CD4-positive, CD25-positive, alpha-beta regulatory T cell (primary cell): Measurements from ENCODE around the gene AEN. TPM values are rescaled to one million over a fixed set of nuclear protein-coding genes. Genes with fewer than 3 reads are reported as not detected.
"Not testable (repeated sequence)": the region's sequence is repeated elsewhere in the genome, so short reads cannot be mapped to it uniquely, and the experiment has no call there.

Experiments
- ATAC-seq, 2 donors: fragments of 150-1000 bp; cut with Tn5 transposase; one replicate each; pipeline ENCODE4 v1.10.0; 2021; ENCODE audit warnings: low read depth in 2 of 2, moderate number of reproducible peaks in 2 of 2, moderate library complexity in 1 of 2
- DNase-seq, 3 donors: peaks; one replicate each; pipeline versions ENCODE4 v3.0.0 to v3.0.0-alpha.2; 2012 to 2022; ENCODE audit warnings: mixed read lengths in 1 of 3
- H3K27ac ChIP-seq: one replicate; pipeline ENCODE4 v1.7.0; 2013; ENCODE audit warnings: mild to moderate bottlenecking, low read length; ENCODE audit not compliant: insufficient read depth, poor library complexity, severe bottlenecking
- H3K27me3 ChIP-seq: one replicate; pipeline ENCODE4 v1.7.0; 2013; ENCODE audit warnings: low read length; ENCODE audit not compliant: control insufficient read depth, insufficient read depth
- H3K36me3 ChIP-seq: one replicate; pipeline ENCODE4 v1.7.0; 2013; ENCODE audit warnings: mild to moderate bottlenecking, low read length, moderate library complexity; ENCODE audit not compliant: control insufficient read depth, insufficient read depth
- H3K4me1 ChIP-seq: 2 replicates; pipeline ENCODE4 v1.7.0; 2013; ENCODE audit warnings: mild to moderate bottlenecking, low read length; ENCODE audit not compliant: insufficient read depth, control insufficient read depth, poor library complexity, severe bottlenecking
- H3K4me3 ChIP-seq: one replicate; pipeline ENCODE4 v1.7.0; 2013; ENCODE audit warnings: low read depth, mild to moderate bottlenecking, low read length, moderate library complexity
- H3K9me3 ChIP-seq, 2 experiments: 1 replicate in 1 of 2; 2 replicates in 1 of 2; pipeline ENCODE4 v1.7.0; 2013; ENCODE audit warnings: low read length in 2 of 2, mild to moderate bottlenecking in 1 of 2, moderate library complexity in 1 of 2; ENCODE audit not compliant: control insufficient read depth in 2 of 2
- H3K27ac Mint-ChIP-seq, 3 donors: one replicate each; pipeline ENCODE4 v1.8.0; 2020 to 2022; ENCODE audit warnings: mild to moderate bottlenecking in 3 of 3, mixed read lengths in 3 of 3, moderate library complexity in 2 of 3
- H3K27me3 Mint-ChIP-seq: one replicate; pipeline ENCODE4 v1.8.0; 2022; ENCODE audit warnings: mild to moderate bottlenecking, mixed read lengths
- H3K36me3 Mint-ChIP-seq: one replicate; pipeline ENCODE4 v1.8.0; 2020; ENCODE audit warnings: mixed read lengths
- H3K4me1 Mint-ChIP-seq, 4 donors: one replicate each; pipeline ENCODE4 v1.8.0; 2020 to 2022; ENCODE audit warnings: mixed read lengths in 4 of 4, mild to moderate bottlenecking in 1 of 4
- H3K4me3 Mint-ChIP-seq, 4 donors: one replicate each; pipeline ENCODE4 v1.8.0; 2020 to 2022; ENCODE audit warnings: mild to moderate bottlenecking in 4 of 4, mixed read lengths in 4 of 4, moderate library complexity in 3 of 4
- H3K9me3 Mint-ChIP-seq, 7 donors: one replicate each; pipeline ENCODE4 v1.8.0; 2020 to 2022; ENCODE audit warnings: mixed read lengths in 7 of 7, mild to moderate bottlenecking in 3 of 7, moderate library complexity in 2 of 7
- polyA plus RNA-seq, 4 donors: library from polyadenylated mRNA; unstranded; fragments of 300-500 nt; fragmentation: Illumina TruSeq; gene quantifications; one replicate each; pipeline ENCODE4 v1.2.3, GENCODE V29; 2021
- total RNA-seq: library from RNA; stranded (reverse); gene quantifications from one replicate; pipeline ENCODE4 v1.2.3, GENCODE V29; 2022

Gene AEN
- total and polyA plus RNA-seq, 5 donors from 2014 or later, result 28.7 to 52.4 (median 36.1) TPM

GRCh38 chr15:88636654-88637053, 15.5 kb downstream of the AEN start:
- peak overlapping the region; percentile 90 to 92 (median 91) for H3K4me3 Mint-ChIP-seq
- H3K27me3 Mint-ChIP-seq, result peaks cover 5% of the 10 kb centered on the region
- Histone ChIP-seq H3K4me3 (peak overlapping the region; percentile 83), H3K9me3 (no peaks in the 10 kb centered on the region), H3K36me3 (peaks cover 12% of the 10 kb centered on the region), H3K27me3 (no peaks in the 10 kb centered on the region), H3K4me1 (peaks cover 89% of the 10 kb centered on the region), H3K27ac (peak overlapping the region; percentile 100)
- H3K36me3 Mint-ChIP-seq, result peaks cover 42% of the 10 kb centered on the region
- no peak for ATAC-seq
- peaks cover 32 to 91% (median 55%) of the 10 kb centered on the region in 4 donors for H3K4me1 Mint-ChIP-seq
- peaks cover 0 to 2% (median 0%) of the 10 kb centered on the region in 7 donors for H3K9me3 Mint-ChIP-seq
- peak overlapping the region; percentile 99 to 100 (median 99) for H3K27ac Mint-ChIP-seq
- DNase-seq, result no peak

- DNase-seq (no peak), ATAC-seq (no peak)
- Mint-ChIP-seq H3K9me3 (peaks cover 0 to 2% (median 0%) of the 10 kb centered on the region in 7 donors), H3K4me3 (peak overlapping the region; percentile 90 to 92 (median 91)), H3K36me3 (peaks cover 41% of the 10 kb centered on the region), H3K27ac (peak overlapping the region; percentile 99 to 100 (median 99)), H3K4me1 (peaks cover 32 to 90% (median 61%) of the 10 kb centered on the region in 4 donors), H3K27me3 (peaks cover 5% of the 10 kb centered on the region)
- H3K4me1 ChIP-seq, result peaks cover 90% of the 10 kb centered on the region
- H3K9me3 ChIP-seq, result no peaks in the 10 kb centered on the region
- H3K27ac ChIP-seq, result peak overlapping the region; percentile 100
- H3K36me3 ChIP-seq, result peaks cover 12% of the 10 kb centered on the region
- no peaks in the 10 kb centered on the region for H3K27me3 ChIP-seq
- H3K4me3 ChIP-seq, result peak overlapping the region; percentile 83
These were observed 16.3 kb downstream of the AEN start for GRCh38 chr15:88637436-88637835.

GRCh38 chr15:88637841-88638625, 16.9 kb downstream of the AEN start:
- Mint-ChIP-seq H3K9me3 (peaks cover 0 to 2% (median 0%) of the 10 kb centered on the region in 7 donors), H3K27ac (peak overlapping the region; percentile 99 to 100 (median 99)), H3K4me1 (peaks cover 32 to 89% (median 59%) of the 10 kb centered on the region in 4 donors), H3K27me3 (peaks cover 5% of the 10 kb centered on the region), H3K4me3 (peak overlapping the region; percentile 90 to 92 (median 91)), H3K36me3 (peaks cover 37% of the 10 kb centered on the region)
- peaks cover 96% of the 10 kb centered on the region for H3K4me1 ChIP-seq
- no peaks in the 10 kb centered on the region for H3K27me3 ChIP-seq
- no peak for ATAC-seq
- no peak for DNase-seq
- H3K27ac ChIP-seq, result peak overlapping the region; percentile 100
- peaks cover 17% of the 10 kb centered on the region for H3K36me3 ChIP-seq
- peak overlapping the region; percentile 83 for H3K4me3 ChIP-seq
- H3K9me3 ChIP-seq, result no peaks in the 10 kb centered on the region

- H3K27me3 Mint-ChIP-seq, result peaks cover 5% of the 10 kb centered on the region
- ATAC-seq, result peak; percentile 85 to 86
- Histone ChIP-seq H3K27ac (peak within 1 kb of the TSS; percentile 100), H3K4me1 (peaks cover 97% of the 10 kb centered on the region), H3K4me3 (peak within 1 kb of the TSS; percentile 90), H3K27me3 (no peaks in the 10 kb centered on the region), H3K9me3 (no peaks in the 10 kb centered on the region), H3K36me3 (peaks cover 21% of the 10 kb centered on the region)
- peak within 1 kb of the TSS; percentile 90 to 92 (median 91) for H3K4me3 Mint-ChIP-seq
- H3K36me3 Mint-ChIP-seq, result peaks cover 39% of the 10 kb centered on the region
- peak within 1 kb of the TSS; percentile 99 to 100 (median 99) for H3K27ac Mint-ChIP-seq
- peak; percentile 98 to 99 (median 98) for DNase-seq
- peaks cover 30 to 88% (median 55%) of the 10 kb centered on the region in 4 donors for H3K4me1 Mint-ChIP-seq
- H3K9me3 Mint-ChIP-seq, result peaks cover 0 to 2% (median 0%) of the 10 kb centered on the region in 7 donors
These were observed 17.7 kb downstream of the AEN start, which contains the start of gene ISG20 for GRCh38 chr15:88638626-88639372. Gene ISG20 (plus strand): TSS chr15:88639016. CDS start chr15:88639367, 351 bp downstream.

- peaks cover 48% of the 10 kb centered on the region for H3K36me3 ChIP-seq
- peak overlapping the region; percentile 100 for H3K27ac ChIP-seq
- Mint-ChIP-seq H3K36me3 (peaks cover 48% of the 10 kb centered on the region), H3K9me3 (peaks cover 0 to under 1% (median 0%) of the 10 kb centered on the region in 7 donors), H3K4me3 (peak overlapping the region; percentile 66 to 78 (median 70)), H3K27ac (peak overlapping the region; percentile 51 to 99 (median 86)), H3K27me3 (no peaks in the 10 kb centered on the region), H3K4me1 (peaks cover 18 to 90% (median 59%) of the 10 kb centered on the region in 4 donors)
- no peak for DNase-seq
- no peaks in the 10 kb centered on the region for H3K9me3 ChIP-seq
- H3K27me3 ChIP-seq, result no peaks in the 10 kb centered on the region
- H3K4me1 ChIP-seq, result peaks cover 91% of the 10 kb centered on the region
- no peak for ATAC-seq
- peak overlapping the region; percentile 50 for H3K4me3 ChIP-seq
These were observed 20.9 kb downstream of the AEN start for GRCh38 chr15:88641959-88642452.

GRCh38 chr15:88642514-88642913, 21.4 kb downstream of the AEN start:
- peaks cover 17 to 90% (median 58%) of the 10 kb centered on the region in 4 donors for H3K4me1 Mint-ChIP-seq
- Histone ChIP-seq H3K36me3 (peaks cover 48% of the 10 kb centered on the region), H3K27ac (peak overlapping the region; percentile 100), H3K4me3 (peak overlapping the region; percentile 50), H3K4me1 (peaks cover 90% of the 10 kb centered on the region)
- peak overlapping the region; percentile 51 to 99 (median 86) for H3K27ac Mint-ChIP-seq
- not testable (repeated sequence) for H3K9me3 ChIP-seq, H3K9me3 Mint-ChIP-seq, DNase-seq, H3K27me3 Mint-ChIP-seq, H3K27me3 ChIP-seq, ATAC-seq
- peaks cover 47% of the 10 kb centered on the region for H3K36me3 Mint-ChIP-seq
- peak overlapping the region; percentile 66 to 72 (median 68) for H3K4me3 Mint-ChIP-seq

GRCh38 chr15:88644741-88645140, 23.6 kb downstream of the AEN start:
- H3K4me3 ChIP-seq, result no peak overlapping the region
- no peaks in the 10 kb centered on the region for H3K9me3 Mint-ChIP-seq
- ATAC-seq, result no peak
- H3K9me3 ChIP-seq, result no peaks in the 10 kb centered on the region
- H3K4me3 Mint-ChIP-seq, result peak overlapping the region; percentile 26 to 71 (median 34)
- peak overlapping the region in 2 of 3 donors; percentile 69 to 88 for H3K27ac Mint-ChIP-seq
- H3K36me3 ChIP-seq, result peaks cover 57% of the 10 kb centered on the region
- no peak for DNase-seq
- H3K27me3 Mint-ChIP-seq, result no peaks in the 10 kb centered on the region
- H3K36me3 Mint-ChIP-seq, result peaks cover 57% of the 10 kb centered on the region
- H3K4me1 ChIP-seq, result peaks cover 92% of the 10 kb centered on the region
- peaks cover 28 to 94% (median 67%) of the 10 kb centered on the region in 4 donors for H3K4me1 Mint-ChIP-seq
- H3K27ac ChIP-seq, result peak overlapping the region; percentile 49
- no peaks in the 10 kb centered on the region for H3K27me3 ChIP-seq
